Stimulated activated CD8-positive, alpha-beta memory T cell treated with anti-CD3 and anti-CD28 coated beads, Interleukin-12 subunit alpha, Interleukin-12 subunit beta, amount 100 ng/mL, for 1 hour (primary cell): ENCODE data around the gene SOCS6.

Experiments used
- DNase-seq: peaks from one replicate; pipeline ENCODE4 v3.0.0-alpha.2; 2020; ENCODE audit warnings: low read depth

SOCS6 gene

GRCh38 chr18:70289351-70290312 is 787 bp downstream of the SOCS6 start:
- no peak for DNase-seq

- DNase-seq, result no peak
Observed at GRCh38 chr18:70290482-70291294, 1.8 kb downstream of the SOCS6 start.

GRCh38 chr18:70291295-70291574 is 2.4 kb downstream of the SOCS6 start:
- no peak for DNase-seq

GRCh38 chr18:70292628-70293027 is 3.8 kb downstream of the SOCS6 start:
- no peak for DNase-seq

- no peak for DNase-seq
Observed at GRCh38 chr18:70293166-70293565, 4.3 kb downstream of the SOCS6 start.

- no peak for DNase-seq
Observed at GRCh38 chr18:70294471-70295191, 5.8 kb downstream of the SOCS6 start.

- DNase-seq, result no peak
Observed at GRCh38 chr18:70295192-70296188, 6.6 kb downstream of the SOCS6 start.

GRCh38 chr18:70296289-70296688 is 7.4 kb downstream of the SOCS6 start:
- DNase-seq, result no peak

GRCh38 chr18:70296781-70297180 is 7.9 kb downstream of the SOCS6 start:
- no peak for DNase-seq

- DNase-seq, result no peak
Observed at GRCh38 chr18:70299393-70299792, 10.5 kb downstream of the SOCS6 start.

GRCh38 chr18:70301667-70302066 is 12.8 kb downstream of the SOCS6 start:
- DNase-seq, result no peak

- no peak for DNase-seq
Observed at GRCh38 chr18:70308555-70309294, 19.9 kb downstream of the SOCS6 start.

- DNase-seq, result no peak
Observed at GRCh38 chr18:70310560-70311320, 21.9 kb downstream of the SOCS6 start.

GRCh38 chr18:70311726-70312125 is 22.9 kb downstream of the SOCS6 start:
- DNase-seq, result no peak

GRCh38 chr18:70313640-70314039 is 24.8 kb downstream of the SOCS6 start:
- DNase-seq, result no peak

GRCh38 chr18:70314151-70314782 is 25.4 kb downstream of the SOCS6 start:
- no peak for DNase-seq

- DNase-seq, result no peak
Observed at GRCh38 chr18:70319187-70319586, 30.3 kb downstream of the SOCS6 start.

GRCh38 chr18:70321616-70322015 is 32.8 kb downstream of the SOCS6 start:
- DNase-seq, result no peak

GRCh38 chr18:70322385-70322784 is 33.5 kb downstream of the SOCS6 start:
- DNase-seq, result no peak
